A549 (cell line): ENCODE measurements around the gene PPP6R1. TPM values are rescaled to one million over a fixed set of nuclear protein-coding genes. Genes with fewer than 3 reads are reported as not detected.

Experiments
- ATAC-seq, 2 experiments: fragments of 200-7000 bp in 1 of 2; fragments of >200 bp in 1 of 2; cut with Nextera tagmentation in 1 of 2; cut with Tn5 transposase in 1 of 2; 3 replicates each; pipeline versions ENCODE4 v1.8.0 to v1.9.1; 2018 to 2020; ENCODE audit warnings: mild to moderate bottlenecking in 1 of 2, moderate library complexity in 1 of 2
- CTCF ChIA-PET: fragments of 300-600 bp; sonication (Branson Sonifier 250); formaldehyde crosslinking; extraction: SDS; loops from one replicate; lab custom pipeline; 2021; ENCODE audit warnings: antibody characterized with exemption, inconsistent platforms; lab: Yijun Ruan, JAX
- POLR2A ChIA-PET: fragments of 350-600 bp; formaldehyde crosslinking; extraction: SDS; loops from one replicate; lab custom pipeline; 2021; ENCODE audit warnings: antibody characterized with exemption, inconsistent platforms; lab: Yijun Ruan, JAX
- DNase-seq, 2 experiments: peaks; one replicate each; pipeline versions ENCODE4 v3.0.0 to v3.0.0-alpha.2; 2011 to 2016; ENCODE audit warnings: low read depth in 1 of 2, low spot score in 1 of 2
- FAIRE-seq: peaks from 2 replicates; lab custom pipeline; 2011; peaks lifted over from hg19 to GRCh38; lab: Jason Lieb, UNC
- H3K27ac ChIP-seq, 2 experiments: fragments of >200 bp; sonication (Bioruptor Twin); formaldehyde crosslinking; 3 replicates each; pipeline ENCODE4 v1.5.1; 2016 to 2017
- H3K4me1 ChIP-seq: fragments of >200 bp; sonication (Bioruptor Twin); formaldehyde crosslinking; 3 replicates; pipeline ENCODE4 v1.6.1; 2016
- H3K4me2 ChIP-seq: fragments of >200 bp; sonication (Bioruptor Twin); formaldehyde crosslinking; 3 replicates; pipeline ENCODE4 v1.6.1; 2016
- H3K4me3 ChIP-seq: fragments of >200 bp; sonication (Bioruptor Twin); formaldehyde crosslinking; 3 replicates; pipeline ENCODE4 v1.5.1; 2016
- H3K9me3 ChIP-seq: fragments of >200 bp; sonication (Bioruptor Twin); formaldehyde crosslinking; 3 replicates; pipeline ENCODE4 v1.6.1; 2016
- CBX2 ChIP-seq: fragments of 200-600 bp; sonication (generic); IDR thresholded peaks from 2 replicates; pipeline ENCODE4 v1.6.1; 2016; ENCODE audit warnings: low read depth, mild to moderate bottlenecking, borderline replicate concordance
- CBX8 ChIP-seq: fragments of 200-600 bp; sonication (generic); IDR thresholded peaks from 2 replicates; pipeline ENCODE4 v1.6.1; 2016
- CHD4 ChIP-seq: fragments of 200-600 bp; sonication (generic); IDR thresholded peaks from 2 replicates; pipeline ENCODE4 v1.6.1; 2016; ENCODE audit warnings: antibody characterized with exemption, mild to moderate bottlenecking, borderline replicate concordance
- CTCF ChIP-seq: fragments of >200 bp; sonication (Bioruptor Twin); formaldehyde crosslinking; IDR thresholded peaks from 3 replicates; pipeline ENCODE4 v1.5.1; 2016
- E2F6 ChIP-seq: IDR thresholded peaks from 2 replicates; pipeline ENCODE4 v1.6.1; 2012; ENCODE audit warnings: low read depth, borderline replicate concordance
- EHMT2 ChIP-seq: fragments of 200-600 bp; sonication (generic); IDR thresholded peaks from 2 replicates; pipeline ENCODE4 v1.6.1; 2016; ENCODE audit warnings: antibody characterized with exemption, low read depth, mild to moderate bottlenecking, moderate library complexity
- ELK1 ChIP-seq: fragments of 150-350 bp; IDR thresholded peaks from 2 replicates; pipeline ENCODE4 v1.6.1; 2014; ENCODE audit warnings: low read depth, mild to moderate bottlenecking, low read length
- HMGXB4 ChIP-seq: fragments of 250-450 bp; sonication (Bioruptor Pico); IDR thresholded peaks from 2 replicates; pipeline ENCODE4 v1.5.0; 2021; ENCODE audit warnings: mild to moderate bottlenecking, moderate library complexity, borderline replicate concordance
- HOXA7 ChIP-seq: fragments of 250-450 bp; sonication (Bioruptor Pico); IDR thresholded peaks from 2 replicates; pipeline ENCODE4 v1.5.0; 2020; ENCODE audit warnings: mild to moderate bottlenecking, moderate library complexity
- HOXB13 ChIP-seq: fragments of 250-450 bp; sonication (Bioruptor Pico); IDR thresholded peaks from 2 replicates; pipeline ENCODE4 v1.5.0; 2020; ENCODE audit warnings: low read depth, mild to moderate bottlenecking, moderate library complexity
- HOXB5 ChIP-seq: fragments of 250-450 bp; sonication (Bioruptor Pico); IDR thresholded peaks from 2 replicates; pipeline ENCODE4 v1.5.0; 2020; ENCODE audit warnings: mild to moderate bottlenecking, moderate library complexity
- KDM1A ChIP-seq: fragments of 200-600 bp; sonication (generic); IDR thresholded peaks from 2 replicates; pipeline ENCODE4 v1.6.1; 2016; ENCODE audit warnings: low read depth, mild to moderate bottlenecking
- KDM5A ChIP-seq: fragments of 200-600 bp; sonication (generic); IDR thresholded peaks from 2 replicates; pipeline ENCODE4 v1.6.1; 2016; ENCODE audit warnings: antibody characterized with exemption, mild to moderate bottlenecking
- MAFK ChIP-seq: fragments of 450-650 bp; IDR thresholded peaks from 2 replicates; pipeline ENCODE4 v1.6.1; 2014; ENCODE audit not compliant: partially characterized antibody
- MAX ChIP-seq: IDR thresholded peaks from 2 replicates; pipeline ENCODE4 v1.6.1; 2012
- MAZ ChIP-seq: fragments of 150-350 bp; IDR thresholded peaks from 2 replicates; pipeline ENCODE4 v1.6.1; 2014; ENCODE audit warnings: antibody characterized with exemption, low read depth, low read length, borderline replicate concordance
- NFE2L2 ChIP-seq: fragments of 150-350 bp; conservative IDR thresholded peaks from 2 replicates; pipeline ENCODE4 v1.6.1; 2014; ENCODE audit warnings: low read length
- PBX3 ChIP-seq: IDR thresholded peaks from 2 replicates; pipeline ENCODE4 v1.6.1; 2012
- POLR2AphosphoS2 ChIP-seq: conservative IDR thresholded peaks from 2 replicates; pipeline ENCODE4 v1.6.1; 2012; ENCODE audit warnings: low read length, improper control_type of control experiment, inconsistent platforms
- RAD21 ChIP-seq, 2 experiments: fragments of >200 bp in 1 of 2; sonication (Bioruptor Twin) in 1 of 2; formaldehyde crosslinking in 1 of 2; IDR thresholded peaks in 1 of 2; conservative IDR thresholded peaks in 1 of 2; 2 replicates in 1 of 2; 3 replicates in 1 of 2; pipeline ENCODE4 v1.6.1; 2012 to 2018; ENCODE audit warnings: inconsistent platforms in 1 of 2
- RARB ChIP-seq: fragments of 250-450 bp; sonication (Bioruptor Pico); IDR thresholded peaks from 2 replicates; pipeline ENCODE4 v1.8.0; 2021; ENCODE audit warnings: mild to moderate bottlenecking, moderate library complexity
- REST ChIP-seq: fragments of 200-600 bp; sonication (generic); IDR thresholded peaks from 2 replicates; pipeline ENCODE4 v1.6.1; 2016; ENCODE audit warnings: antibody characterized with exemption, mild to moderate bottlenecking, moderate library complexity
- SMC3 ChIP-seq: fragments of >200 bp; sonication (Bioruptor Twin); formaldehyde crosslinking; IDR thresholded peaks from 3 replicates; pipeline ENCODE4 v1.6.1; 2018; ENCODE audit warnings: inconsistent platforms
- SREBF2 ChIP-seq: fragments of 450-650 bp; IDR thresholded peaks from 2 replicates; pipeline ENCODE4 v1.6.1; 2014; ENCODE audit warnings: mild to moderate bottlenecking, moderate library complexity
- TFCP2L1 ChIP-seq: fragments of 250-450 bp; sonication (Bioruptor Pico); IDR thresholded peaks from 2 replicates; pipeline ENCODE4 v1.5.0; 2021; ENCODE audit warnings: mild to moderate bottlenecking
- TP53 ChIP-seq: fragments of 250-450 bp; sonication (Bioruptor Pico); IDR thresholded peaks from 2 replicates; pipeline ENCODE4 v1.5.0; 2021; ENCODE audit warnings: mild to moderate bottlenecking, moderate library complexity
- ZC3H11A ChIP-seq: fragments of 450-650 bp; IDR thresholded peaks from 2 replicates; pipeline ENCODE4 v1.6.1; 2014; ENCODE audit warnings: antibody characterized with exemption, mild to moderate bottlenecking
- ZNF302 ChIP-seq: fragments of 250-450 bp; sonication (Bioruptor Pico); IDR thresholded peaks from 2 replicates; pipeline ENCODE4 v1.9.0; 2021; ENCODE audit warnings: inconsistent platforms, mild to moderate bottlenecking, moderate library complexity
- ZSCAN20 ChIP-seq: fragments of 250-450 bp; sonication (Bioruptor Pico); IDR thresholded peaks from 2 replicates; pipeline ENCODE4 v1.8.0; 2022; ENCODE audit warnings: mild to moderate bottlenecking, moderate library complexity
- WGBS: methylation state at CpG from one replicate; pipeline ENCODE4 v1.1.6; 2017; ENCODE audit errors: missing lambda C conversion rate; 5-methylcytosine and 5-hydroxymethylcytosine counted together
- polyA plus RNA-seq, 4 experiments: library from polyadenylated mRNA; depleted of rRNA in 3 of 4; stranded (reverse); fragments of >200 nt; fragmentation: RNase III in 1 of 4; extraction: RNeasy Plus Mini Kit Qiagen cat#74134 plus additional on column Dnase treatment in 1 of 4; gene quantifications; 2 replicates in 3 of 4; 3 replicates in 1 of 4; pipeline ENCODE4 v1.2.3, GENCODE V29; 2011 to 2017

The PPP6R1 gene
- polyA plus RNA-seq, 2 of the 4 experiments (the other 2 are of a cell fraction) = 42.9 to 78.0 TPM

GRCh38 chr19:55208880-55209692, 49.7 kb downstream of the PPP6R1 start, which contains the start of gene PTPRH:
PTPRH (minus strand) TSS chr19:55209501; CDS start chr19:55209433, 68 bp downstream.
- ChIA-PET CTCF (interaction anchor here (0.6 to 2.1 kb wide), 10 partner anchors 12 to 93 kb away, joined by 3 to 7 read pairs (median 4); partner anchors contain the start of gene DNAAF3), POLR2A (interaction anchor here (1.0 to 1.3 kb wide), 2 partner anchors 20 to 198 kb away, joined by 4 to 5 read pairs; no protein-coding TSS in a partner anchor)
- Histone ChIP-seq H3K4me3 (no peak within 1 kb of the TSS), H3K9me3 (no peaks in the 10 kb centered on the region), H3K4me2 (peak within 1 kb of the TSS; percentile 64), H3K27ac (peak within 1 kb of the TSS; percentile 64 to 83), H3K4me1 (peaks cover 43% of the 10 kb centered on the region)
- FAIRE-seq = no peak
- peak; percentile 46 to 73 for DNase-seq
- peak; percentile 51 to 52 for ATAC-seq
- 36% methylated on average over 14 of the region's 18 CpGs for WGBS
- TF ChIP-seq REST = no peak
- TF ChIP-seq CBX2 = no peak
- no peak for TF ChIP-seq HMGXB4 (CRISPR knock-in tag)
- no peak for TF ChIP-seq ZC3H11A
- TF ChIP-seq ZSCAN20 (CRISPR knock-in tag) = no peak
- no peak for TF ChIP-seq CTCF
- TF ChIP-seq HOXB5 (CRISPR knock-in tag) = no peak
- TF ChIP-seq RARB (CRISPR knock-in tag) = 0 out of 2 replicates have a peak, but pooled peaks have one; percentile 39
- TF ChIP-seq ZNF302 (CRISPR knock-in tag) = no peak
- no peak for TF ChIP-seq EHMT2
- TF ChIP-seq RAD21 (conservative IDR thresholded peaks at IDR 0.05 in 1 of 2, IDR thresholded peaks at IDR 0.05 in 1 of 2) = no peak
- no peak for TF ChIP-seq ELK1
- no peak for TF ChIP-seq HOXB13
- no peak for TF ChIP-seq SMC3
- no peak for TF ChIP-seq KDM5A
- no peak for TF ChIP-seq MAZ
- 0 out of 2 replicates have a peak, but pooled peaks have one; percentile 40 for TF ChIP-seq TP53
- TF ChIP-seq TFCP2L1 (CRISPR knock-in tag) = no peak
- 0 out of 2 replicates have a peak, but pooled peaks have one; percentile 28 for TF ChIP-seq HOXA7 (CRISPR knock-in tag)
- no peak for TF ChIP-seq PBX3
- TF ChIP-seq NFE2L2 = no peak
- TF ChIP-seq SREBF2 = no peak
- TF ChIP-seq MAFK = no peak
- TF ChIP-seq KDM1A = no peak
- no peak for TF ChIP-seq POLR2AphosphoS2
- TF ChIP-seq CHD4 = no peak
- no peak for TF ChIP-seq CBX8
- TF ChIP-seq MAX = 0 out of 2 replicates have a peak, but pooled peaks have one; percentile 17
- peak; percentile 73; the same call in 1 of the 2 replicates for TF ChIP-seq E2F6
